Measurements from ENCODE around the gene HIGD1B. TPM values are rescaled to one million over a fixed set of nuclear protein-coding genes. Genes with fewer than 3 reads are reported as not detected.

HIGD1B gene
- total and polyA plus RNA-seq, 2 donors (not counting 1 experiment from before 2014, with no cell fraction given): not detected

- ChIA-PET POLR2A (no interaction called here), CTCF (no interaction called here)
- Histone ChIP-seq H3K9ac (ENCODE audit: low read length) (no peak overlapping the region), H3K4me1 (ENCODE audit: control insufficient read depth in 2 of 2, insufficient read depth in 2 of 2, low read length in 2 of 2) (peaks cover 14 to 17% of the 10 kb centered on the region in 2 donors), H2AFZ (ENCODE audit: insufficient read depth, low read depth, low read length, poor library complexity, severe bottlenecking) (no peak overlapping the region), H3K4me3 (ENCODE audit: control extremely low read depth in 1 of 5, extremely low read depth in 1 of 5, insufficient read depth in 1 of 5, low read depth in 2 of 5, low read length in 4 of 5) (no peak overlapping the region), H3K4me2 (replicated peaks; ENCODE audit: low read depth, low read length, poor library complexity, severe bottlenecking) (peak overlapping the region; percentile 22), H3K9me3 (ENCODE audit: control extremely low read depth in 1 of 3, control insufficient read depth in 2 of 3, insufficient read depth in 1 of 3, low read length in 2 of 3) (no peaks in the 10 kb centered on the region), H3K27ac (ENCODE audit: low read length in 2 of 2) (peak overlapping the region in 1 of 2 donors; percentile 50), H3K36me3 (replicated peaks in 1 of 2; ENCODE audit: control extremely low read depth in 1 of 2, control insufficient read depth in 1 of 2, extremely low read depth in 1 of 2, insufficient read depth in 2 of 2, low read length in 1 of 2) (peaks cover 2 to 58% of the 10 kb centered on the region in 2 experiments), H3K79me2 (ENCODE audit: control insufficient read depth, insufficient read depth, low read length) (peaks cover 58% of the 10 kb centered on the region), H4K20me1 (ENCODE audit: control insufficient read depth, insufficient read depth, low read length, poor library complexity, severe bottlenecking) (peaks cover 55% of the 10 kb centered on the region), H3K27me3 (replicated peaks in 1 of 4; ENCODE audit: control extremely low read depth in 1 of 4, control insufficient read depth in 3 of 4, insufficient read depth in 4 of 4, low read length in 3 of 4) (no peaks in the 10 kb centered on the region)
- Mint-ChIP-seq H3K9me3 (ENCODE audit: insufficient read depth) (no peaks in the 10 kb centered on the region), H3K27ac (no peak overlapping the region), H3K4me3 (no peak overlapping the region), H3K4me1 (peaks cover 8% of the 10 kb centered on the region), H3K27me3 (no peaks in the 10 kb centered on the region)
- ATAC-seq (ENCODE audit: low read depth) (no peak), DNase-seq (no peak)
- 37% methylated on average over 7 of the region's 10 CpGs for WGBS (ENCODE audit: insufficient coverage)
- TF ChIP-seq EZH2 (IDR thresholded peaks at IDR 0.05; ENCODE audit: borderline replicate concordance, insufficient read depth, low read depth, low read length, poor library complexity, severe bottlenecking): no peak
- TF ChIP-seq CTCF (IDR thresholded peaks at IDR 0.05): no peak
- intact Hi-C loops (cut with micrococcal nuclease): no loop called here
Observed at GRCh38 chr17:44887971-44888954, 40.6 kb downstream of the HIGD1B start.

- no peaks in the 10 kb centered on the region for H3K27me3 ChIP-seq (replicated peaks in 1 of 4; ENCODE audit: control extremely low read depth in 1 of 4, control insufficient read depth in 3 of 4, insufficient read depth in 4 of 4, low read length in 3 of 4)
- no peak overlapping the region for H3K9ac ChIP-seq (ENCODE audit: low read length)
- Mint-ChIP-seq H3K27ac (no peak overlapping the region), H3K9me3 (ENCODE audit: insufficient read depth) (no peaks in the 10 kb centered on the region), H3K4me3 (no peak overlapping the region), H3K4me1 (peaks cover 8% of the 10 kb centered on the region), H3K27me3 (no peaks in the 10 kb centered on the region)
- DNase-seq (no peak), ATAC-seq (ENCODE audit: low read depth) (no peak)
- peaks cover 65% of the 10 kb centered on the region for H3K79me2 ChIP-seq (ENCODE audit: control insufficient read depth, insufficient read depth, low read length)
- WGBS (ENCODE audit: insufficient coverage): 91% methylated on average over 7 of the region's 7 CpGs
- no peak overlapping the region for H2AFZ ChIP-seq (ENCODE audit: insufficient read depth, low read depth, low read length, poor library complexity, severe bottlenecking)
- H3K4me3 ChIP-seq (ENCODE audit: control extremely low read depth in 1 of 5, extremely low read depth in 1 of 5, insufficient read depth in 1 of 5, low read depth in 2 of 5, low read length in 4 of 5): no peak overlapping the region
- H4K20me1 ChIP-seq (ENCODE audit: control insufficient read depth, insufficient read depth, low read length, poor library complexity, severe bottlenecking): peaks cover 57% of the 10 kb centered on the region
- no peaks in the 10 kb centered on the region for H3K9me3 ChIP-seq (ENCODE audit: control extremely low read depth in 1 of 3, control insufficient read depth in 2 of 3, insufficient read depth in 1 of 3, low read length in 2 of 3)
- TF ChIP-seq CTCF (IDR thresholded peaks at IDR 0.05): no peak
- no peak for TF ChIP-seq EZH2 (IDR thresholded peaks at IDR 0.05; ENCODE audit: borderline replicate concordance, insufficient read depth, low read depth, low read length, poor library complexity, severe bottlenecking)
- intact Hi-C loops (cut with micrococcal nuclease): no loop called here
- H3K4me2 ChIP-seq (replicated peaks; ENCODE audit: low read depth, low read length, poor library complexity, severe bottlenecking): peak overlapping the region; percentile 22
- POLR2A ChIA-PET: no interaction called here
- peaks cover 0 to 54% of the 10 kb centered on the region in 2 experiments for H3K36me3 ChIP-seq (replicated peaks in 1 of 2; ENCODE audit: control extremely low read depth in 1 of 2, control insufficient read depth in 1 of 2, extremely low read depth in 1 of 2, insufficient read depth in 2 of 2, low read length in 1 of 2)
- H3K4me1 ChIP-seq (ENCODE audit: control insufficient read depth in 2 of 2, insufficient read depth in 2 of 2, low read length in 2 of 2): peaks cover 14 to 17% of the 10 kb centered on the region in 2 donors
- CTCF ChIA-PET: no interaction called here
- H3K27ac ChIP-seq (ENCODE audit: low read length in 2 of 2): peak overlapping the region in 1 of 2 donors; percentile 50
Observed at GRCh38 chr17:44889003-44889402, 41.3 kb downstream of the HIGD1B start.

Measured in B cell (primary cell).